Mesendoderm (in vitro differentiated cells): Measurements from ENCODE around the gene CCNY.

ENCODE experiments used
- DNase-seq: peaks from one replicate; pipeline ENCODE4 v3.0.0; 2013
- H2AK5ac ChIP-seq: 2 replicates; pipeline ENCODE4 v1.6.1; 2013; ENCODE audit warnings: low read length, inconsistent platforms
- H2BK120ac ChIP-seq: 2 replicates; pipeline ENCODE4 v1.6.1; 2013; ENCODE audit warnings: low read depth, mild to moderate bottlenecking, low read length, moderate library complexity, mixed read lengths
- H2BK15ac ChIP-seq: replicated peaks from 2 replicates; pipeline ENCODE4 v1.6.1; 2013; ENCODE audit warnings: low read depth, mild to moderate bottlenecking, moderate library complexity
- H2BK5ac ChIP-seq: 2 replicates; pipeline ENCODE4 v1.6.1; 2013; ENCODE audit warnings: low read length, inconsistent platforms
- H3K18ac ChIP-seq: 2 replicates; pipeline ENCODE4 v1.6.1; 2013; ENCODE audit warnings: mild to moderate bottlenecking, low read length, mixed read lengths
- H3K23ac ChIP-seq: one replicate; pipeline ENCODE4 v1.6.1; 2013; ENCODE audit warnings: low read length
- H3K27ac ChIP-seq: 2 replicates; pipeline ENCODE4 v1.5.1; 2013; ENCODE audit warnings: low read depth, mild to moderate bottlenecking, inconsistent platforms, low read length, moderate library complexity
- H3K27me3 ChIP-seq: 2 replicates; pipeline ENCODE4 v1.6.1; 2013; ENCODE audit warnings: low read length, control low read depth, mild to moderate bottlenecking, inconsistent platforms; ENCODE audit not compliant: insufficient read depth, poor library complexity
- H3K36me3 ChIP-seq: 2 replicates; pipeline ENCODE4 v1.6.1; 2013; ENCODE audit warnings: low read length, inconsistent platforms; ENCODE audit not compliant: control insufficient read depth, insufficient read depth
- H3K4ac ChIP-seq: one replicate; pipeline ENCODE4 v1.6.1; 2013; ENCODE audit warnings: low read depth, mild to moderate bottlenecking, low read length, moderate library complexity
- H3K4me1 ChIP-seq: 2 replicates; pipeline ENCODE4 v1.6.1; 2013; ENCODE audit warnings: low read depth, low read length, inconsistent platforms; ENCODE audit not compliant: control insufficient read depth
- H3K4me2 ChIP-seq: 2 replicates; pipeline ENCODE4 v1.6.1; 2013; ENCODE audit warnings: low read length
- H3K4me3 ChIP-seq: 2 replicates; pipeline ENCODE4 v1.5.1; 2013; ENCODE audit warnings: mild to moderate bottlenecking, low read length
- H3K56ac ChIP-seq: one replicate; pipeline ENCODE4 v1.6.1; 2013; ENCODE audit warnings: low read length
- H3K79me1 ChIP-seq: 2 replicates; pipeline ENCODE4 v1.6.1; 2013; ENCODE audit warnings: low read length, inconsistent platforms
- H3K79me2 ChIP-seq: 2 replicates; pipeline ENCODE4 v1.6.1; 2013; ENCODE audit warnings: mild to moderate bottlenecking, low read length; ENCODE audit not compliant: control insufficient read depth, insufficient read depth
- H3K9ac ChIP-seq: 2 replicates; pipeline ENCODE4 v1.6.1; 2013; ENCODE audit warnings: low read length, inconsistent platforms
- H4K5ac ChIP-seq: one replicate; pipeline ENCODE4 v1.6.1; 2013; ENCODE audit warnings: low read length
- H4K8ac ChIP-seq: one replicate; pipeline ENCODE4 v1.6.1; 2013; ENCODE audit warnings: low read depth, mild to moderate bottlenecking, control low read depth, low read length, moderate library complexity
- WGBS: extraction: QIAGEN DNeasy Blood & Tissue Kit; methylation state at CpG from one replicate; pipeline ENCODE4 v1.1.7; 2013; ENCODE audit warnings: low lambda C conversion rate, missing lambda C conversion rate; ENCODE audit not compliant: insufficient coverage; ENCODE audit errors: extremely low coverage; 5-methylcytosine and 5-hydroxymethylcytosine counted together

CCNY gene

DNA sequence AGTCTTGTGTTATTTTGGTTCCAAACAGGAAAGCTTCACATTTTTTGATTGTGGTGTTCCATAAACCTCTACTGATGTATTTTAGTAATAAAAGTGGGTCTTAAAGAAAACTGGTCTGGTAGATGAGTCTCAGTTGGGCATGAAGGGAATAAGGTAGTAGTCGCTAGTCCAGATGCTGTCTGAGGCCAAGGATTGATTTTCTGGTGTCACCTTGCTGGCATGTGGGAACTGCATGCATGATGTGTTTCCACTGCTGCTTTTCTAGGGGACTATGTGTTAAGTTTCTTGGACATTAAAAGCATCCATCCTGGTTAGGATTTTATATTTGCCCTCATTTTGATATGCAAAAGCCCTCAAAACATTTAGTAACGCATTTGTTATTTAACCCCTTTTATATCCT is 145.1 kb downstream of the CCNY start:
- Histone ChIP-seq H3K23ac (no peak overlapping the region), H4K8ac (no peak overlapping the region), H2AK5ac (no peak overlapping the region), H2BK120ac (no peak overlapping the region), H4K5ac (no peak overlapping the region), H3K18ac (no peak overlapping the region), H3K9ac (no peak overlapping the region), H3K79me1 (peaks cover 7% of the 10 kb centered on the region), H3K36me3 (no peaks in the 10 kb centered on the region), H3K4ac (no peak overlapping the region), H2BK5ac (no peak overlapping the region), H3K4me1 (peaks cover 2% of the 10 kb centered on the region), H2BK15ac (no peak overlapping the region), H3K56ac (no peak overlapping the region), H3K4me2 (no peak overlapping the region), H3K27ac (no peak overlapping the region), H3K27me3 (no peaks in the 10 kb centered on the region), H3K4me3 (no peak overlapping the region), H3K79me2 (no peaks in the 10 kb centered on the region)
- no CpG with 5 or more reads among the region's 2 CpGs for WGBS
- DNase-seq = no peak

DNA sequence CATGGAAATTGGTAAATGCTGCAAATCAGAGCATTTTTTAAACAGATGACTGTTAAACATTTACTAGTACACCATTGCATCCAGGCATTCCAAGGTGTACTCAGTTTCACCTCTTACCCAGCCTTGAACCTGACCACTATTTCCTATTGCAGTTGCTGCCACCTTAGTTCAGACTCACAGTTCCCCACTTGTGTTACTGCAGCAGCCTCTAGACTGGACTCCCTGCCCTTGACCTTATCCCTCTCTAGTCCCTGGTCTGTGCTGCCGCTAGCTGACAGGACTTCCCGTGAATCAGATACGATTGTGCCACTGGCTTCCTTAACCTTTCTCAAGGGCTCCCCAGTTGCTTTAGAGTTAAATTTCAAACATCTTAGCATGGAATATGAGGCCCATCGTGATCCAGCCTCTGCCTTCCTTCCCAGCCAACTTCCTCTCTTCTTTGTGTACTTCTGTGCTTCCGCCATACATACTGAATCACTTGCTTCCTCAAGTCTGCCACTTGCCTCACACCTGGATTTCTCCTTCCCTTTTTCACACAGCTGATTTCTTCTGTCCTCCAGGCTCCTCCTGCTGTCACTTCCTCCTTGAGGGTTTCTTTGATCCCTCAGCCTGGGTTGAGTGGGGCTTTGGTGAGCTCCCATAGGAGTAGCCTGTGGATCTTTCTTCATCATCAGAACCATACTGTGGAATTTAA is 150.1 kb downstream of the CCNY start:
- no peak overlapping the region for H3K27ac ChIP-seq

DNA sequence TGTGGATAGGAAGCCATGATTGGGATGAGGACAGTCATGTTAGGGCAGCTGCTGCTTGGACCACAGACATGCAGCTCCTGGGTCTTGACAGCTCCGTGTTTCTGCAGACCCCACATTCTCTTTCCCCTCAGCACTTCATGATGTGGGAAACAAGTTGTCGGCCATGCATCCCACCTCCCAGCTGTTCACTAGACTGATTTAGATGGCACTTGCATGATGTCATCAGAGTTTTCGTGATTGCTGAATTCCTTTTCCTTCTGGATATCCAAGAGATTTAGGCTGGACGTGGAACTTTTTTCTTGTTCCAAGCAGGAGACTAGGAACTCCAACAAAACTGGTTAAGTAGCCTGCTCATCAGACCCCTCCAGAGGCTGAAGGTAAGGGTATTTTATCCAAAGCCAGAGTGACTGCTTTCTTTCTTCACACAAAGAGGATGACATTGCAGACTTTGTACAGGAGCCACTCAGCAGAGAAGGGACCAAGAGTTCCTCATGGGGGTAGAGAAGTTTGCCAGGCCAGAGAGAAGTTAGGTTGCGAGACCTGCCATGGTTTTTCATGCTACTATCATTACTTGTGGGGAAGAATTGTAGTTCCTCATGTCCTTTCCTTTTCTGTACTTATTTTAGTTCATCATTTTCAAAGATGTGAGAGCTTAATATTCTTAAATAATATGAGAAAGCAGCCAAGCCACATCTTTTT is 151.2 kb downstream of the CCNY start:
- no CpG with 5 or more reads among the region's 5 CpGs for WGBS

More for the DNA sequence above, 150.1 kb downstream of the CCNY start:
- Histone ChIP-seq H3K56ac (peak overlapping the region; percentile 31), H3K4me2 (no peak overlapping the region), H2BK15ac (no peak overlapping the region), H3K36me3 (no peaks in the 10 kb centered on the region), H3K79me1 (peaks cover 6% of the 10 kb centered on the region), H4K8ac (no peak overlapping the region), H3K18ac (no peak overlapping the region), H3K4me1 (peaks cover 3% of the 10 kb centered on the region), H2AK5ac (no peak overlapping the region), H3K4ac (no peak overlapping the region), H3K9ac (no peak overlapping the region), H3K27me3 (no peaks in the 10 kb centered on the region), H3K23ac (no peak overlapping the region), H4K5ac (no peak overlapping the region), H3K4me3 (no peak overlapping the region), H2BK5ac (no peak overlapping the region), H3K79me2 (no peaks in the 10 kb centered on the region), H2BK120ac (no peak overlapping the region)
- no CpG with 5 or more reads among the region's 5 CpGs for WGBS
- DNase-seq = peak; percentile 20

DNA sequence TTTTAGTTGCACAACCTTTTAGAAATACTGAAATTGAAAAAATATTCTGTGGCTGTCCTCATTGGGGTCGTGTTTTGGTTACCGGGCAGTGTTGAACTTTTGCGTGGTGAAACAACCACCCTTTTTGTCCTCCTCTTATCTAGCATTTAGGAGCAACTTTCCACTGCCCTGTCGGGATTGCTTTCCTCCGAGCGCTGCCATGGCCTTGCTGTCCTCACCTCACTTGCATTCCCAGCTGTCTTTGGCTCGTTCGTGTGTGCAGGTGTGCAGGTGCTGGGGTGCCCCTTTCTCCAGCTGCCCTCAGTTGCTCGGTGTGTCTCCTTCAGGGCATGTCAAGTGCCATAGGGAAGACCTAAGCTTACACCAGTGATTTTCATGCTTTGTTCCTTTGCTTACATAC is 151.9 kb downstream of the CCNY start:
- WGBS = no CpG with 5 or more reads among the region's 9 CpGs

More for the DNA sequence above, 151.2 kb downstream of the CCNY start:
- H4K5ac ChIP-seq = no peak overlapping the region
- H3K4me2 ChIP-seq = no peak overlapping the region
- no peaks in the 10 kb centered on the region for H3K79me2 ChIP-seq
- H3K56ac ChIP-seq = no peak overlapping the region
- no peak overlapping the region for H3K18ac ChIP-seq
- H3K79me1 ChIP-seq = peaks cover 7% of the 10 kb centered on the region
- H3K27ac ChIP-seq = no peak overlapping the region
- H3K27me3 ChIP-seq = no peaks in the 10 kb centered on the region
- no peaks in the 10 kb centered on the region for H3K36me3 ChIP-seq
- H2AK5ac ChIP-seq = no peak overlapping the region
- H3K9ac ChIP-seq = no peak overlapping the region
- no peak overlapping the region for H3K4ac ChIP-seq
- H2BK15ac ChIP-seq = no peak overlapping the region
- H4K8ac ChIP-seq = no peak overlapping the region
- no peak overlapping the region for H3K23ac ChIP-seq
- H2BK5ac ChIP-seq = no peak overlapping the region
- peak; percentile 21 for DNase-seq
- H2BK120ac ChIP-seq = no peak overlapping the region
- H3K4me1 ChIP-seq = peaks cover 3% of the 10 kb centered on the region
- no peak overlapping the region for H3K4me3 ChIP-seq

DNA sequence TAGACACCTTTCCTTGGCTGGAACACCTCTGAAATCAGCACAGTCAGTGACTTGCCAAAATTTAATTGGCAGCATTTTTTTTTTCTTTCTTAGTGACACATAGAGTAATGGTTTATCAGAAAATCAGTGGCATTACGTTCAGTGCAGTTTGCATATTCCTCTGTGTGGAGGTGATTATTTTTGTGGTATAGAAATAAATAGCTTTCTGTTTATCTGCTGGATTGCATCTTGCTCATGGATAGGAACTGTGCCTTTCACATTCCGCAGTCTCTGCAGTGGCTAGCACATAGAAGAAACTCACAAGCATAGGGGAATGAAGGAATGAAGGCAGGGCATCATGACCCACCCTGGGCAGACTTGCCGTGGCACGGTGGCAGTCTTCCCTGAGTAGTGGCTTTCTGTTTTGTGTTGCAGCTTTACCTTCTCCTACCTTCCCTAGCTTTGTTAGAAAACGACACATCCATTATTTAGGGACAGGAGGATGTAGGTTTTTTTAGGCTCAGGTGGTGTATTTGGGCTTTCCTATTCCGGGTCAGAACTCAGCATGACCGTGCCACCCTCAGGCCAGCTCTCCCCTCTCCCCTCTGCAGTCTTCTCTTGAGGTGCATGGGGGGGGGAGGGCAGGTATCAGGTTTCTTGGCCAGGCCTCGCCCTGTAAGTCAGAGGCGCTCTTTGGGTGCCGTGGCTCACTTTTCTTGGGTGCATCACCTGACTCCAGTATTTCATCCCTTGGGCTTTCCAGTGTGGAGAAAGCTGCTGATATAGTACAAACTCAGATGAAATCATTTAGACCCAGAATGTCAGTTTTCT is 156.3 kb downstream of the CCNY start:
- Histone ChIP-seq H4K8ac (no peak overlapping the region), H3K4ac (no peak overlapping the region), H2BK120ac (no peak overlapping the region), H2BK5ac (no peak overlapping the region), H3K18ac (no peak overlapping the region), H3K23ac (no peak overlapping the region), H3K4me1 (no peaks in the 10 kb centered on the region), H3K4me2 (no peak overlapping the region), H2BK15ac (no peak overlapping the region), H3K27me3 (no peaks in the 10 kb centered on the region), H3K9ac (no peak overlapping the region), H3K56ac (no peak overlapping the region), H4K5ac (no peak overlapping the region), H3K79me1 (peaks cover 7% of the 10 kb centered on the region), H3K36me3 (no peaks in the 10 kb centered on the region), H3K4me3 (no peak overlapping the region), H2AK5ac (no peak overlapping the region), H3K79me2 (no peaks in the 10 kb centered on the region), H3K27ac (no peak overlapping the region)
- no peak for DNase-seq
- WGBS = no CpG with 5 or more reads among the region's 10 CpGs

More for the DNA sequence above, 151.9 kb downstream of the CCNY start:
- no peak overlapping the region for H3K18ac ChIP-seq
- H3K56ac ChIP-seq = no peak overlapping the region
- peaks cover 3% of the 10 kb centered on the region for H3K4me1 ChIP-seq
- no peak overlapping the region for H2BK15ac ChIP-seq
- peaks cover 6% of the 10 kb centered on the region for H3K79me1 ChIP-seq
- no peak overlapping the region for H4K5ac ChIP-seq
- no peak overlapping the region for H3K4me2 ChIP-seq
- no peak overlapping the region for H3K27ac ChIP-seq
- no peak overlapping the region for H3K23ac ChIP-seq
- no peak for DNase-seq
- H2BK120ac ChIP-seq = no peak overlapping the region
- H3K4me3 ChIP-seq = no peak overlapping the region
- H3K4ac ChIP-seq = no peak overlapping the region
- H3K79me2 ChIP-seq = no peaks in the 10 kb centered on the region
- no peak overlapping the region for H3K9ac ChIP-seq
- H2AK5ac ChIP-seq = no peak overlapping the region
- no peak overlapping the region for H2BK5ac ChIP-seq
- no peaks in the 10 kb centered on the region for H3K27me3 ChIP-seq
- no peak overlapping the region for H4K8ac ChIP-seq
- no peaks in the 10 kb centered on the region for H3K36me3 ChIP-seq
